ENCODE data around the gene NTHL1. TPM values are rescaled to one million over a fixed set of nuclear protein-coding genes. Genes with fewer than 3 reads are reported as not detected.

NTHL1 gene
- total RNA-seq, 2 donors from 2014 or later, result 16.4 to 24.9 TPM

DNA sequence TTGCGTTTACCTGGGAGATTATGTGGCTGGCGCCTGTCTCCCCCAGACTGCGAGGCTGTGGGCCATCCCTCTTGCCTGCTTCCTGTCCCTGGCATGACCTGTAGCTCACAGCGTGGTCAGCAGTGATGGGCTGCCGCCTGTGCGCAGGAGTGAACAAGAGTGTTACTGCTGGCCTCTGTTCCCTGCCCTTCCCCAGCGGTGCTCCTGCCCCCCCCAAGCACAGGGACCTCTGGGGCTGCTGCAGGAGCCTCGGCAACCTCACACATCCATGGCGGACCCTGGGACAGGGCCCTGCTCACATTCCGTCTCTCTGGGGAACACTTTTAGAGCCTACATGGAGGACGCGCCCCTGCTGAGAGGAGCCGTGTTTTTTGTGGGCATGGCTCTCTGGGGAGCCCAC is 10.8 kb upstream of the NTHL1 start:
- TF ChIP-seq, protein P1, sequence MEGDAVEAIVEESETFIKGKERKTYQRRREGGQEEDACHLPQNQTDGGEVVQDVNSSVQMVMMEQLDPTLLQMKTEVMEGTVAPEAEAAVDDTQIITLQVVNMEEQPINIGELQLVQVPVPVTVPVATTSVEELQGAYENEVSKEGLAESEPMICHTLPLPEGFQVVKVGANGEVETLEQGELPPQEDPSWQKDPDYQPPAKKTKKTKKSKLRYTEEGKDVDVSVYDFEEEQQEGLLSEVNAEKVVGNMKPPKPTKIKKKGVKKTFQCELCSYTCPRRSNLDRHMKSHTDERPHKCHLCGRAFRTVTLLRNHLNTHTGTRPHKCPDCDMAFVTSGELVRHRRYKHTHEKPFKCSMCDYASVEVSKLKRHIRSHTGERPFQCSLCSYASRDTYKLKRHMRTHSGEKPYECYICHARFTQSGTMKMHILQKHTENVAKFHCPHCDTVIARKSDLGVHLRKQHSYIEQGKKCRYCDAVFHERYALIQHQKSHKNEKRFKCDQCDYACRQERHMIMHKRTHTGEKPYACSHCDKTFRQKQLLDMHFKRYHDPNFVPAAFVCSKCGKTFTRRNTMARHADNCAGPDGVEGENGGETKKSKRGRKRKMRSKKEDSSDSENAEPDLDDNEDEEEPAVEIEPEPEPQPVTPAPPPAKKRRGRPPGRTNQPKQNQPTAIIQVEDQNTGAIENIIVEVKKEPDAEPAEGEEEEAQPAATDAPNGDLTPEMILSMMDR (IDR thresholded peaks at IDR 0.05), result no peak
- TF ChIP-seq POLR2A (IDR thresholded peaks at IDR 0.05) (no peak), POLR2AphosphoS5 (IDR thresholded peaks at IDR 0.05) (no peak)
- Histone ChIP-seq H3K36me3 (peaks cover 6 to 12% of the 10 kb centered on the region in 2 donors), H3K4me3 (no peak overlapping the region), H3K27ac (no peak overlapping the region), H3K9me3 (no peaks in the 10 kb centered on the region), H3K27me3 (replicated peaks; ENCODE audit: insufficient read depth) (no peaks in the 10 kb centered on the region), H3K4me1 (replicated peaks) (no peaks in the 10 kb centered on the region)
- intact Hi-C loops (cut with DNase I), result no loop called here
- whole genome bisulfite sequencing, result 70% methylated on average over 13 of the region's 13 CpGs
- no peak for DNase-seq (ENCODE audit: low spot score)

DNA sequence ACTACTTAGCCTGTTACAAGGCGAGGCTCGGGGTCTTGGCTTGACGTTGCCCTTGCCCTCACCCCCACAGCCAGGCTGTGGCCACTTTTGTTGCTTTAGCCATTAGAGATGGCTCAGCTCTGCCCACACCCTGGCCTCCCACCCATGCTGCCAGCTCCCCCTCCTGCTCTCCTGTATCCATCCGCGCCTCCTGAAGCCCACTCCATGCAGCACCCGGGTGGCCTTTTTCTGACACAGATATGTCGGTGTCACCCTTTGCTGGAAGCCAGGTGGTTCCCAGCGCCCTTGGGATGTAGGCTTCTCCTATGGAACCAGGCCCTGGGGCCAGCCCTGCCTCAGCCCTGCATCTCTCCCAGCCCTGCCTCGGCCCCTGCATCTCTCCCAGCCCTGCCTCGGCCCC is 9.8 kb upstream of the NTHL1 start:
- DNase-seq (ENCODE audit: low spot score), result no peak
- Histone ChIP-seq H3K27ac (no peak overlapping the region), H3K4me1 (replicated peaks) (no peaks in the 10 kb centered on the region), H3K36me3 (peaks cover under 1 to 3% of the 10 kb centered on the region in 2 donors), H3K9me3 (no peaks in the 10 kb centered on the region), H3K4me3 (no peak overlapping the region), H3K27me3 (replicated peaks; ENCODE audit: insufficient read depth) (no peaks in the 10 kb centered on the region)
- intact Hi-C loops (cut with DNase I), result no loop called here
- WGBS, result 96% methylated on average over 10 of the region's 10 CpGs
- no peak for TF ChIP-seq POLR2AphosphoS5 (IDR thresholded peaks at IDR 0.05)
- TF ChIP-seq, protein P1 (IDR thresholded peaks at IDR 0.05), result no peak
- TF ChIP-seq POLR2A (IDR thresholded peaks at IDR 0.05), result no peak

DNA sequence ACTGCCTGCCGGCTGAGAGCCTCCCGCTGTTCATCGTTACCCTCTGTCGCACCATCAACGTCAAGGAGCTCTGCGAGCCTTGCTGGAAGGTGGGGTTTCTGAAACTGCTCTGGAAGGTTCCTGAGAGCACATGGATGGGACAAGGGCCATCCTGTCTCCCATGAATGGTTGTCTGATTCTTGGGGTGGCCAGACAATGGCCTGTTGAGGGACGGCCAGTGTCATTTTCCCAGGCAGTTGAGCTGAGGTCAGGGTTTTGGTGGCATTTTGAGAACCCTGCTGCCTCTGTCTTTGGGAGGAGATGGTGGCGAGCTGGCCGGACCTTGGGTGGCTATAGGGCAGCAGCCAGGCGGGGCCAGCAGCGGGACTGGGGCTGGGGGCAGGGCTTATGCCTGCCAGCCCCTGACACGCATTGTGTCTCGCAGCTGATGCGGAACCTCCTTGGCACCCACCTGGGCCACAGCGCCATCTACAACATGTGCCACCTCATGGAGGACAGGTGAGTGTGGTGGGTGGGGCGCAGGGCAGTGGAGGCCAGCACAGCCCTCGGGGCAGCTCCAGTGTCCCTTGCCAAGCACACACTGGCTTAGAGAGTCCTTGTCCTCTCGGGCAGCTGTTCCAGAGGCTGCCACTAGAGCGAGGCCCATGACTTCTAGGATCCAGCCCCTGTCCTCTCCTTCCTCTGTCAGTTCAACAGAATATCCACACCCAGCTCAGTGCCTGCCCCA is 9.2 kb upstream of the NTHL1 start:
- H3K4me3 ChIP-seq, result no peak overlapping the region
- 74% methylated on average over 19 of the region's 19 CpGs for WGBS
- peaks cover 0 to 2% of the 10 kb centered on the region in 2 donors for H3K36me3 ChIP-seq
- no peaks in the 10 kb centered on the region for H3K27me3 ChIP-seq (replicated peaks; ENCODE audit: insufficient read depth)
- no peak overlapping the region for H3K27ac ChIP-seq
- no peaks in the 10 kb centered on the region for H3K9me3 ChIP-seq
- intact Hi-C loops (cut with DNase I), result no loop called here
- no peak for TF ChIP-seq POLR2A (IDR thresholded peaks at IDR 0.05)
- TF ChIP-seq, protein P1 (IDR thresholded peaks at IDR 0.05), result no peak
- no peak for TF ChIP-seq POLR2AphosphoS5 (IDR thresholded peaks at IDR 0.05)
- no peak for DNase-seq (ENCODE audit: low spot score)
- no peaks in the 10 kb centered on the region for H3K4me1 ChIP-seq (replicated peaks)

DNA sequence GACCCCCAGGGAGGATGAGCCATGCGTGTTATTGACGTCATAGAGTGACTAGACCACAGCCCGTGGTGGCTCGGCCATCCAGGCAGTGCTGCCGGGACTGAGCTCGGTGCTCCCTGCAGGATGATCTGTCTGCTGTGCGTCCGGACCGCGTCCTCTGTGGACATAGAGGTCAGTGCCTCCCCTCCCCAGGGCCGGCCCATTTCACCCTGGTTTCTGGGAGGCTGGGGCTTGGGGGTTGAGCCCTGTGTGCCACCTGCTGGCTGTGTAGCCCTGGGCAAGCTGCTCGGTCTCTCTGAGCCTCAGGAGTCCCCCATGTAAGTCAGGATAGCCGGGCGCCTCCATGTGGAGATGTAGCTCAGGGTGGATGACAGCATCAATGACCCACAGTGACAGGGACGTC is 8.4 kb upstream of the NTHL1 start:
- no peaks in the 10 kb centered on the region for H3K27me3 ChIP-seq (replicated peaks; ENCODE audit: insufficient read depth)
- H3K36me3 ChIP-seq, result peaks cover 0 to 2% of the 10 kb centered on the region in 2 donors
- no peak for TF ChIP-seq POLR2AphosphoS5 (IDR thresholded peaks at IDR 0.05)
- TF ChIP-seq, protein P1 (IDR thresholded peaks at IDR 0.05), result peak in 1 of 4 experiments; percentile 18
- no peak for TF ChIP-seq POLR2A (IDR thresholded peaks at IDR 0.05)
- H3K4me1 ChIP-seq (replicated peaks), result no peaks in the 10 kb centered on the region
- H3K27ac ChIP-seq, result no peak overlapping the region
- WGBS, result 69% methylated on average over 15 of the region's 15 CpGs
- no peak overlapping the region for H3K4me3 ChIP-seq
- intact Hi-C loops (cut with DNase I), result no loop called here
- no peak for DNase-seq (ENCODE audit: low spot score)
- H3K9me3 ChIP-seq, result no peaks in the 10 kb centered on the region
